ENCODE measurements around the gene GREB1L.
"Not testable (repeated sequence)": the region's sequence is repeated elsewhere in the genome, so short reads cannot be mapped to it uniquely, and the experiment has no call there.

Gene GREB1L

GRCh38 chr18:21264651-21265050 lies 22.6 kb downstream of the GREB1L start:
- peak; percentile 43 for DNase-seq

- DNase-seq = no peak
Observed at GRCh38 chr18:21265971-21266673, 24.1 kb downstream of the GREB1L start.

GRCh38 chr18:21267400-21267799 lies 25.4 kb downstream of the GREB1L start:
- no peak for DNase-seq

GRCh38 chr18:21269349-21269748 lies 27.3 kb downstream of the GREB1L start:
- DNase-seq = no peak

- no peak for DNase-seq
Observed at GRCh38 chr18:21270453-21270852, 28.4 kb downstream of the GREB1L start.

- DNase-seq = no peak
Observed at GRCh38 chr18:21272016-21272579, 30.1 kb downstream of the GREB1L start.

GRCh38 chr18:21273568-21273967 lies 31.5 kb downstream of the GREB1L start:
- DNase-seq = no peak

GRCh38 chr18:21275645-21276044 lies 33.6 kb downstream of the GREB1L start:
- no peak for DNase-seq

GRCh38 chr18:21277578-21277977 lies 35.5 kb downstream of the GREB1L start:
- DNase-seq = no peak

- DNase-seq = not testable (repeated sequence)
Observed at GRCh38 chr18:21278218-21278617, 36.2 kb downstream of the GREB1L start.

GRCh38 chr18:21281603-21282002 lies 39.6 kb downstream of the GREB1L start:
- DNase-seq = no peak

- DNase-seq = no peak
Observed at GRCh38 chr18:21284540-21284939, 42.5 kb downstream of the GREB1L start.

GRCh38 chr18:21289827-21290226 lies 47.8 kb downstream of the GREB1L start:
- DNase-seq = no peak

- peak; percentile 25 for DNase-seq
Observed at GRCh38 chr18:21291106-21291505, 49.1 kb downstream of the GREB1L start.

GRCh38 chr18:21293479-21293878 lies 51.4 kb downstream of the GREB1L start:
- DNase-seq = no peak

GRCh38 chr18:21295101-21295500 lies 53.1 kb downstream of the GREB1L start:
- DNase-seq = no peak

- DNase-seq = no peak
Observed at GRCh38 chr18:21296045-21296444, 54.0 kb downstream of the GREB1L start.

- no peak for DNase-seq
Observed at GRCh38 chr18:21298351-21298750, 56.3 kb downstream of the GREB1L start.

- no peak for DNase-seq
Observed at GRCh38 chr18:21300035-21300907, 58.2 kb downstream of the GREB1L start.

- DNase-seq = no peak
Observed at GRCh38 chr18:21300908-21301200, 58.8 kb downstream of the GREB1L start.

GRCh38 chr18:21303445-21303844 lies 61.4 kb downstream of the GREB1L start:
- no peak for DNase-seq

- DNase-seq = no peak
Observed at GRCh38 chr18:21303895-21304294, 61.9 kb downstream of the GREB1L start.

GRCh38 chr18:21305621-21306020 lies 63.6 kb downstream of the GREB1L start:
- DNase-seq = no peak

GRCh38 chr18:21306368-21306767 lies 64.3 kb downstream of the GREB1L start:
- no peak for DNase-seq
